ENCODE results near the gene TGFB1I1. TPM values are rescaled to one million over a fixed set of nuclear protein-coding genes. Genes with fewer than 3 reads are reported as not detected.

TGFB1I1 gene
- total RNA-seq, 1 donor from 2014 or later = 19.2 TPM

DNA sequence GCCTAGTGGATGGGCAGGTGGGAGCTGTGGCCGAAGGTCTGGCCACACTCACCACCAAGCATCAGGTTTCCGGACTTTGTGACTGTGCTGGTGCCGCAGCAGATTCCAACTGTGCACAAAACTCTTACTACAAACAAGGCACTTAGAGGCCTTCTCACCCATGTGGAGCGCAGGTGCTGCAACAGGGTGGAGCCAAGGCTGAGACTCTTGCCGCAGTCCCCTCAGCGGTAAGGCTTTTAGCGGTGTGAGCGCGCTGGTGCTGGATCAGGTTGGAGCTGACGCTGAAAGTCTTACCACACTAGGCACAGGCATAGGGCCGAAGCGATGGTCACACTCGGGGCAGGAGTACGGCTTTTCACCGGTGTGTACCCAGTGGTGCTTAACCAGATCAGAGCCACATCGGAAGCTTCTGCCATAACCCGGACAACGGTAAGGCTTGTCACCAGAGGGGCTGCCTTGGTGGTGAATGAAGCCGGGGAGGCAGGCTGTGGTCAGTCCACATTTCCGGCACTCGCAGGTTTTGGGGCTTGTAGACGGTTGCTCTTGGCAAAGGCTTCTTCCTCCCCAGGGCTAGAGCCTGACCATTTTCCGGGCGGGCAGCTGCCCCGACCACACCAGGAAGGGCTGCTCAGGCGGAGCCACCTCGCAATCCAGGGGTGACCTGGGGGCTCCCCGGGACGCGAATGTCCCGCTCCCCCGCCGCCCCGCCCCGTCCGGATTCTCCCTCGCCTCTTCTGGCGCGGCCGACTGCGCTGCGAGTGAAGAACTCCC lies 13.7 kb upstream of the TGFB1I1 start:
- Mint-ChIP-seq H3K4me3 (ENCODE audit: unreplicated experiment) (peak overlapping the region; percentile 90), H3K27ac (ENCODE audit: unreplicated experiment) (peak overlapping the region; percentile 84), H3K27me3 (ENCODE audit: unreplicated experiment) (peaks cover 8% of the 10 kb centered on the region), H3K9me3 (ENCODE audit: unreplicated experiment) (peaks cover 16% of the 10 kb centered on the region), H3K4me1 (ENCODE audit: low read depth, unreplicated experiment) (peaks cover 22% of the 10 kb centered on the region), H3K36me3 (ENCODE audit: unreplicated experiment) (no peaks in the 10 kb centered on the region)
- peak; percentile 56 for DNase-seq
- TF ChIP-seq, protein P1, sequence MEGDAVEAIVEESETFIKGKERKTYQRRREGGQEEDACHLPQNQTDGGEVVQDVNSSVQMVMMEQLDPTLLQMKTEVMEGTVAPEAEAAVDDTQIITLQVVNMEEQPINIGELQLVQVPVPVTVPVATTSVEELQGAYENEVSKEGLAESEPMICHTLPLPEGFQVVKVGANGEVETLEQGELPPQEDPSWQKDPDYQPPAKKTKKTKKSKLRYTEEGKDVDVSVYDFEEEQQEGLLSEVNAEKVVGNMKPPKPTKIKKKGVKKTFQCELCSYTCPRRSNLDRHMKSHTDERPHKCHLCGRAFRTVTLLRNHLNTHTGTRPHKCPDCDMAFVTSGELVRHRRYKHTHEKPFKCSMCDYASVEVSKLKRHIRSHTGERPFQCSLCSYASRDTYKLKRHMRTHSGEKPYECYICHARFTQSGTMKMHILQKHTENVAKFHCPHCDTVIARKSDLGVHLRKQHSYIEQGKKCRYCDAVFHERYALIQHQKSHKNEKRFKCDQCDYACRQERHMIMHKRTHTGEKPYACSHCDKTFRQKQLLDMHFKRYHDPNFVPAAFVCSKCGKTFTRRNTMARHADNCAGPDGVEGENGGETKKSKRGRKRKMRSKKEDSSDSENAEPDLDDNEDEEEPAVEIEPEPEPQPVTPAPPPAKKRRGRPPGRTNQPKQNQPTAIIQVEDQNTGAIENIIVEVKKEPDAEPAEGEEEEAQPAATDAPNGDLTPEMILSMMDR (IDR thresholded peaks at IDR 0.05; ENCODE audit: partially characterized antibody, unreplicated experiment) = no peak

DNA sequence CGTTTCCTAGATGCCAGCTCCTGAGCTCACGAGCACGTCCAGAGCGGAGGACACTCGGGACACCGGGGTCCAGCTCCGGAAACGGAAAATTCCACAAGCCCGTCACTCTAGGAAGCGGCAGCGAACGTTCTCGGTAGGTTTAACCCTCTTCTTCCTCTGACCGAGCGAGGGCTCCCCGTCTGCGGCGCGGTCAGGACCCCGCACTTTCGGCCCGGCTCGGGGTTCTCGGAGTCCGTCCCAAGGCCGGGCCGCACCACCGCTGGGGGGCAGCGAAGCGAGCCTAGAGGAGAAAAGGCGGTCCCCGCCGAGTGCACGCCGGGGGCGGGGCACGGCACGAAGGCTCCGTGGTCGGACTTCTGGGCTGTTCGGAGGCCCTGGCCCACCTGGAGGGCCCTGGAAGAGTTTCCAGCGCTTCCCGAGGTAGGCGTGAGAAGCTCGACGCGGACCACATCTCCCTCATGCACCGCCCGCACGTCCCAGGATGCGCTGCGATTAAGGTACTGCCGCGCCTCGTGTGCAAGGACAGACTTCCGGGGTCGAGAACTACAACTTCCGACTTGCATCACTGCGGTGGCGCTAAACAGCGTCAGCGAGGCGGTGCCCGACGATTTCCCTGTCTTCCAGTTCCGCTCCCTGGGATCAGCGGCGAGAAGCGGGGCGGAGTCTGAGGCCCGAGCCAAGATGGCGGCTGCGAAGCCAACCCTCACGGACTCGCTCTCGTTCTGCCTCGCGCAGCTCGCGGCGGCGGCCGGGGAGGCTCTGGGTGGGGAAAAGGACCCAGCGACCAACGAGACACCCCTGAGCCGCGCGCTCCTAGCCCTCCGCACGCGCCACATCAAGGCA lies 12.9 kb upstream of the TGFB1I1 start, which contains the start of gene ARMC5:
TSS of gene ARMC5 (plus strand) at position 658 of the 843 bp plus-strand sequence. CDS start at position 682, 24 bp downstream.
- peak within 1 kb of the TSS; percentile 98 for H3K27ac Mint-ChIP-seq (ENCODE audit: unreplicated experiment)
- H3K4me1 Mint-ChIP-seq (ENCODE audit: low read depth, unreplicated experiment) = peaks cover 17% of the 10 kb centered on the region
- peaks cover 16% of the 10 kb centered on the region for H3K9me3 Mint-ChIP-seq (ENCODE audit: unreplicated experiment)
- H3K4me3 Mint-ChIP-seq (ENCODE audit: unreplicated experiment) = peak within 1 kb of the TSS; percentile 90
- DNase-seq = peak; percentile 96
- TF ChIP-seq, protein P1 (IDR thresholded peaks at IDR 0.05; ENCODE audit: partially characterized antibody, unreplicated experiment) = peak; percentile 48
- no peaks in the 10 kb centered on the region for H3K36me3 Mint-ChIP-seq (ENCODE audit: unreplicated experiment)
- H3K27me3 Mint-ChIP-seq (ENCODE audit: unreplicated experiment) = peaks cover 6% of the 10 kb centered on the region

DNA sequence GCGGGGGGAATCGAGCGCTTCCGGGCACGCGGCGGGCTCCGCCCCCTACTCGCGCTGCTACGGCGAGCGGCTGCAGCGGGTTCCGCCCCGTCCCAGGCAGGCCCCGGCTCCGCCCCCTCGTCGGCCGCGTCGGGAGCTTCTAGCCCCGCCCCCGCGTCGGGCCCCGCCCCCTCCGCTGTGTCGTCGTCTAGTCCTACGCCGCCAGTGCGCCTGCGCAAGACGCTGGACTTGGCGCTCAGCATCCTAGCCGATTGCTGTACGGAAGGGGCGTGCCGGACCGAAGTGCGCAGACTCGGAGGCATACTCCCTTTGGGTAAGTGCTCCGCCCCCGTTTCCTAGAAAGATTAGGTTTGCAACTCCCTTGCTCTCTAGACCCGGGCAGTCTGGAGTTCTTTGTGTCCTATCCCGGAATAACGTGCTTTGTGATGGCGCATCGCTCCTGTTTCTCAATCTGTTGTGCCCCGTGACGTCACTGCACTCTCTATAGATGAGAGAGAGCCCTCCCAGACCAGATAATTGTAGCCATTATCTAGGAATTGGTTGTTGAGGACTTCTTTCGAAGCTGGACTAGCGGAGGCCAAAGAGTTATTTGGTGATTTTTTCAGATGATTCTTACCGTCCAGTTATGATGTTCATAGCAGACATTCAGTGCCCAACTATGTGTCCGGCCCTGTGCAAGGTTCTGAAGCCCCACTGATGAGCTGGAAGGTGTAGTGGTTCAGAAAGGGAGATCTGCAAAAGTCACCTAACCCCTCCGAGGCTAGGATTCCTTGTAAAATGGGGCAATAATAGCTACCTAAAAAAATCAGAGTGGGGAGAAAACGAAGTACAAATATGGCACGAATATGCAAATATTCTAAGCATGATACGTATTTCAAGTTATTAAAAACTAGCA lies 12.0 kb upstream of the TGFB1I1 start:
- peak; percentile 100 for DNase-seq
- no peaks in the 10 kb centered on the region for H3K36me3 Mint-ChIP-seq (ENCODE audit: unreplicated experiment)
- peak overlapping the region; percentile 90 for H3K4me3 Mint-ChIP-seq (ENCODE audit: unreplicated experiment)
- peaks cover 6% of the 10 kb centered on the region for H3K27me3 Mint-ChIP-seq (ENCODE audit: unreplicated experiment)
- H3K9me3 Mint-ChIP-seq (ENCODE audit: unreplicated experiment) = peaks cover 16% of the 10 kb centered on the region
- H3K4me1 Mint-ChIP-seq (ENCODE audit: low read depth, unreplicated experiment) = peaks cover 16% of the 10 kb centered on the region
- TF ChIP-seq, protein P1 (IDR thresholded peaks at IDR 0.05; ENCODE audit: partially characterized antibody, unreplicated experiment) = no peak
- H3K27ac Mint-ChIP-seq (ENCODE audit: unreplicated experiment) = peak overlapping the region; percentile 98

DNA sequence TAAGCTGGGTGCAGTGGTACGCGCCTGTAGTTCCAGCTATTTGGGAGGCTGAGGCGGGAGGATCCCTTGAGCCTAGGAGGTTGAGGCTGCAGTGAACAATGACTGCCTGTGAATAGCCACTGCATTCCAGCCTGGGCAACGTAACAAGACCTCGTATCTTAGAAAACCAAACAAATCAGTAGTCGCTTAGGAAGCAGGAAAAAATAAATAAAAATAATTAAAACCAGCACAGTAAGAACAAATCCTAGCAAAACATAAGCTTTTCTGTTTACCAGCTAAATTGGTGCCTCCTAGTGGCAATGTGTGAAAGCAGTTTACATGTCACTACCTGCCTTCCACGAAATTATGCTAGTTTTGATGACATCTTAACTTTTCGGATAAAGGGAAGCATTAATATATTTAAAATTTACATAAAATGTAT lies 11.4 kb upstream of the TGFB1I1 start:
- peak overlapping the region; percentile 90 for H3K4me3 Mint-ChIP-seq (ENCODE audit: unreplicated experiment)
- no peak for DNase-seq
- peaks cover 8% of the 10 kb centered on the region for H3K27me3 Mint-ChIP-seq (ENCODE audit: unreplicated experiment)
- peak overlapping the region; percentile 98 for H3K27ac Mint-ChIP-seq (ENCODE audit: unreplicated experiment)
- H3K9me3 Mint-ChIP-seq (ENCODE audit: unreplicated experiment) = peaks cover 16% of the 10 kb centered on the region
- peaks cover 10% of the 10 kb centered on the region for H3K4me1 Mint-ChIP-seq (ENCODE audit: low read depth, unreplicated experiment)
- TF ChIP-seq, protein P1 (IDR thresholded peaks at IDR 0.05; ENCODE audit: partially characterized antibody, unreplicated experiment) = peak; percentile 78
- no peaks in the 10 kb centered on the region for H3K36me3 Mint-ChIP-seq (ENCODE audit: unreplicated experiment)
